WTC11 (cell line): ENCODE data around the gene GPR150. TPM values are rescaled to one million over a fixed set of nuclear protein-coding genes. Genes with fewer than 3 reads are reported as not detected.

Experiments used
- ATAC-seq: fragments of 200-7000 bp; cut with Tn5 transposase; 2 replicates; pipeline ENCODE4 v1.10.0; 2021; ENCODE audit warnings: mild to moderate bottlenecking, moderate library complexity
- CTCF ChIA-PET: fragments of 300-600 bp; sonication (Branson Sonifier 250); formaldehyde crosslinking; loops from one replicate; lab custom pipeline; 2021; ENCODE audit warnings: antibody characterized with exemption; lab: Charles Lee
- POLR2A ChIA-PET: fragments of 350-600 bp; sonication (Branson Sonifier 250); formaldehyde crosslinking; loops from one replicate; lab custom pipeline; 2021; ENCODE audit warnings: antibody characterized with exemption; lab: Charles Lee
- DNase-seq: peaks from one replicate; pipeline ENCODE4 v3.0.0; 2021; ENCODE audit warnings: low spot score
- H3K27ac Mint-ChIP-seq: 2 replicates; pipeline ENCODE4 v1.8.0; 2021; ENCODE audit warnings: mixed read lengths
- H3K27me3 Mint-ChIP-seq: 2 replicates; pipeline ENCODE4 v1.8.0; 2021; ENCODE audit warnings: low read depth, mild to moderate bottlenecking, moderate library complexity, mixed read lengths
- H3K36me3 Mint-ChIP-seq: 2 replicates; pipeline ENCODE4 v1.8.0; 2021; ENCODE audit warnings: mixed read lengths
- H3K4me1 Mint-ChIP-seq: 2 replicates; pipeline ENCODE4 v1.8.0; 2022; ENCODE audit warnings: mixed read lengths
- H3K4me3 Mint-ChIP-seq: 2 replicates; pipeline ENCODE4 v1.8.0; 2021; ENCODE audit warnings: mild to moderate bottlenecking, moderate library complexity, mixed read lengths
- H3K9me3 Mint-ChIP-seq: 2 replicates; pipeline ENCODE4 v1.8.0; 2021; ENCODE audit warnings: mixed read lengths
- IRF2 ChIP-seq: sonication (generic); formaldehyde crosslinking; IDR thresholded peaks from 2 replicates; pipeline ENCODE4 v1.8.0; 2022; ENCODE audit warnings: low read depth, missing genetic modification reagents, borderline replicate concordance
- KAT7 ChIP-seq: sonication (generic); formaldehyde crosslinking; IDR thresholded peaks from 2 replicates; pipeline ENCODE4 v1.8.1; 2023; ENCODE audit warnings: missing genetic modification reagents, mild to moderate bottlenecking, borderline replicate concordance
- MXD4 ChIP-seq: fragments of 250-450 bp; sonication (Bioruptor Pico); IDR thresholded peaks from 2 replicates; pipeline ENCODE4 v1.8.0; 2021; ENCODE audit warnings: mild to moderate bottlenecking, moderate library complexity, borderline replicate concordance
- NFATC4 ChIP-seq: fragments of 250-450 bp; sonication (Bioruptor Pico); IDR thresholded peaks from 2 replicates; pipeline ENCODE4 v1.9.0; 2021; ENCODE audit warnings: mild to moderate bottlenecking
- SP1 ChIP-seq: sonication (generic); formaldehyde crosslinking; conservative IDR thresholded peaks from 2 replicates; pipeline ENCODE4 v1.8.1; 2022; ENCODE audit warnings: missing genetic modification reagents
- TCF7 ChIP-seq: sonication (generic); formaldehyde crosslinking; IDR thresholded peaks from 2 replicates; pipeline ENCODE4 v1.8.0; 2022; ENCODE audit warnings: mild to moderate bottlenecking, low read depth, missing genetic modification reagents, moderate library complexity
- total RNA-seq: library from RNA; stranded (reverse); gene quantifications from 3 replicates; pipeline ENCODE4 v1.2.3, GENCODE V29; 2021
- TF ChIP-seq, protein P1 (sequence below): fragments of 250-450 bp; sonication (Bioruptor Pico); IDR thresholded peaks from 2 replicates; pipeline ENCODE4 v1.8.0; 2021; ENCODE audit warnings: mild to moderate bottlenecking
- TF ChIP-seq, protein P2 (sequence below): sonication (generic); formaldehyde crosslinking; IDR thresholded peaks from 2 replicates; pipeline ENCODE4 v1.8.0; 2022; ENCODE audit warnings: mild to moderate bottlenecking, missing genetic modification reagents
- TF ChIP-seq, protein P3 (sequence below): sonication (generic); formaldehyde crosslinking; IDR thresholded peaks from 2 replicates; pipeline ENCODE4 v1.8.0; 2022; ENCODE audit warnings: mild to moderate bottlenecking, missing genetic modification reagents
- TF ChIP-seq, protein P4 (sequence below): sonication (generic); formaldehyde crosslinking; IDR thresholded peaks from 2 replicates; pipeline ENCODE4 v1.8.1; 2023; ENCODE audit warnings: mild to moderate bottlenecking, missing genetic modification reagents, moderate library complexity

Gene GPR150
- total RNA-seq, 1 experiment from 2014 or later: 0.13 TPM

DNA sequence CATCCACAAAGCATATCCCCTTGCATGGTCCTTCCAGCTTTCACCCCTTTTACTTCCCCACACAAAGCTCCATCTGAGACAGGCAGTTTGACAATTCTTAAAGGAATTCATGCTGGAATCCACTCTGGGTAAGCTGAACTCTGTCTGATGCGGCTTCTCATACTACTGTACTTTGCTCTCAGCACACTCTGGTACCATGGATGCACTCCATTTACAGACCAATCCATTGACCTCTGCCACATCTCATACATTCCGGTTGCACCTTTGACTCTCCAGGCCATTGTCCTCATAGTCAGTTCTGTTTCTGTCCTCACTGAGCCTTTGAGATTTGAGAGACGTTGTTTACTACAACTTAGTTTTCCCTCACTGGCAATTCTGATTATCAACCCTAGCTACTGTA lies 50.7 kb downstream of the GPR150 start:
- no peak for ATAC-seq
- Mint-ChIP-seq H3K27ac (no peak overlapping the region), H3K27me3 (no peaks in the 10 kb centered on the region), H3K9me3 (no peaks in the 10 kb centered on the region), H3K4me1 (0 out of 2 replicates have a peak, but pooled peaks cover 4% of the 10 kb centered on the region), H3K4me3 (no peak overlapping the region)
- CTCF ChIA-PET: interaction anchor here (1.4 kb wide), 1 partner anchor 24 kb away, joined by 4 read pairs; the partner anchor contains the start of gene RFESD
- no peak for TF ChIP-seq TCF7
- TF ChIP-seq NFATC4 (CRISPR knock-in tag): no peak
- TF ChIP-seq SP1 (CRISPR knock-in tag): no peak
- TF ChIP-seq, protein P1, sequence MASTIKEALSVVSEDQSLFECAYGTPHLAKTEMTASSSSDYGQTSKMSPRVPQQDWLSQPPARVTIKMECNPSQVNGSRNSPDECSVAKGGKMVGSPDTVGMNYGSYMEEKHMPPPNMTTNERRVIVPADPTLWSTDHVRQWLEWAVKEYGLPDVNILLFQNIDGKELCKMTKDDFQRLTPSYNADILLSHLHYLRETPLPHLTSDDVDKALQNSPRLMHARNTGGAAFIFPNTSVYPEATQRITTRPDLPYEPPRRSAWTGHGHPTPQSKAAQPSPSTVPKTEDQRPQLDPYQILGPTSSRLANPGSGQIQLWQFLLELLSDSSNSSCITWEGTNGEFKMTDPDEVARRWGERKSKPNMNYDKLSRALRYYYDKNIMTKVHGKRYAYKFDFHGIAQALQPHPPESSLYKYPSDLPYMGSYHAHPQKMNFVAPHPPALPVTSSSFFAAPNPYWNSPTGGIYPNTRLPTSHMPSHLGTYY: no peak
- TF ChIP-seq, protein P2, sequence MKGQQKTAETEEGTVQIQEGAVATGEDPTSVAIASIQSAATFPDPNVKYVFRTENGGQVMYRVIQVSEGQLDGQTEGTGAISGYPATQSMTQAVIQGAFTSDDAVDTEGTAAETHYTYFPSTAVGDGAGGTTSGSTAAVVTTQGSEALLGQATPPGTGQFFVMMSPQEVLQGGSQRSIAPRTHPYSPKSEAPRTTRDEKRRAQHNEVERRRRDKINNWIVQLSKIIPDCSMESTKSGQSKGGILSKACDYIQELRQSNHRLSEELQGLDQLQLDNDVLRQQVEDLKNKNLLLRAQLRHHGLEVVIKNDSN: no peak
- no peak for TF ChIP-seq MXD4
- no peak for TF ChIP-seq IRF2 (CRISPR knock-in tag)
- TF ChIP-seq, protein P3, sequence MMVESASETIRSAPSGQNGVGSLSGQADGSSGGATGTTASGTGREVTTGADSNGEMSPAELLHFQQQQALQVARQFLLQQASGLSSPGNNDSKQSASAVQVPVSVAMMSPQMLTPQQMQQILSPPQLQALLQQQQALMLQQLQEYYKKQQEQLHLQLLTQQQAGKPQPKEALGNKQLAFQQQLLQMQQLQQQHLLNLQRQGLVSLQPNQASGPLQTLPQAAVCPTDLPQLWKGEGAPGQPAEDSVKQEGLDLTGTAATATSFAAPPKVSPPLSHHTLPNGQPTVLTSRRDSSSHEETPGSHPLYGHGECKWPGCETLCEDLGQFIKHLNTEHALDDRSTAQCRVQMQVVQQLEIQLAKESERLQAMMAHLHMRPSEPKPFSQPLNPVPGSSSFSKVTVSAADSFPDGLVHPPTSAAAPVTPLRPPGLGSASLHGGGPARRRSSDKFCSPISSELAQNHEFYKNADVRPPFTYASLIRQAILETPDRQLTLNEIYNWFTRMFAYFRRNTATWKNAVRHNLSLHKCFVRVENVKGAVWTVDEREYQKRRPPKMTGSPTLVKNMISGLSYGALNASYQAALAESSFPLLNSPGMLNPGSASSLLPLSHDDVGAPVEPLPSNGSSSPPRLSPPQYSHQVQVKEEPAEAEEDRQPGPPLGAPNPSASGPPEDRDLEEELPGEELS: no peak
- TF ChIP-seq, protein P4, sequence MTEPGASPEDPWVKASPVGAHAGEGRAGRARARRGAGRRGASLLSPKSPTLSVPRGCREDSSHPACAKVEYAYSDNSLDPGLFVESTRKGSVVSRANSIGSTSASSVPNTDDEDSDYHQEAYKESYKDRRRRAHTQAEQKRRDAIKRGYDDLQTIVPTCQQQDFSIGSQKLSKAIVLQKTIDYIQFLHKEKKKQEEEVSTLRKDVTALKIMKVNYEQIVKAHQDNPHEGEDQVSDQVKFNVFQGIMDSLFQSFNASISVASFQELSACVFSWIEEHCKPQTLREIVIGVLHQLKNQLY: no peak
- TF ChIP-seq KAT7 (CRISPR knock-in tag): no peak
- TF ChIP-seq, all 79 proteins: peak for 0
- POLR2A ChIA-PET: no interaction called here
- no peaks in the 10 kb centered on the region for H3K36me3 Mint-ChIP-seq
- DNase-seq: no peak

Other genes with a start within 250 kb of the GPR150 start
- gene FAM81B, start 228.7 kb upstream of the GPR150 start, total RNA-seq: 0.39 TPM in 1 of 3 replicates, not detected in the others
- gene SKIC3, start 65.1 kb upstream of the GPR150 start, total RNA-seq: 65.9 to 70.5 TPM (median 69.0 TPM) in 3 replicates
- 12.8 to 15.1 TPM (median 15.1 TPM) in 3 replicates for gene ARSK, start 65.0 kb upstream of the GPR150 start, total RNA-seq
- 2.7 to 5.7 TPM (median 4.5 TPM) in 3 replicates for gene RFESD, start 26.7 kb downstream of the GPR150 start, total RNA-seq
- gene SPATA9, start 62.9 kb downstream of the GPR150 start, total RNA-seq: not detected in 3 replicates
- 9.9 to 13.8 TPM (median 11.2 TPM) in 3 replicates for gene RHOBTB3, start 111.2 kb downstream of the GPR150 start, total RNA-seq
- gene GLRX, start 202.6 kb downstream of the GPR150 start, total RNA-seq: 15.9 to 21.0 TPM (median 19.2 TPM) in 3 replicates